ENCODE results near the gene ARHGEF10L.
"Not testable (repeated sequence)": the region's sequence is repeated elsewhere in the genome, so short reads cannot be mapped to it uniquely, and the experiment has no call there.

ARHGEF10L gene

GRCh38 chr1:17627239-17628052, 87.9 kb downstream of the ARHGEF10L start:
- TF ChIP-seq, protein P1, sequence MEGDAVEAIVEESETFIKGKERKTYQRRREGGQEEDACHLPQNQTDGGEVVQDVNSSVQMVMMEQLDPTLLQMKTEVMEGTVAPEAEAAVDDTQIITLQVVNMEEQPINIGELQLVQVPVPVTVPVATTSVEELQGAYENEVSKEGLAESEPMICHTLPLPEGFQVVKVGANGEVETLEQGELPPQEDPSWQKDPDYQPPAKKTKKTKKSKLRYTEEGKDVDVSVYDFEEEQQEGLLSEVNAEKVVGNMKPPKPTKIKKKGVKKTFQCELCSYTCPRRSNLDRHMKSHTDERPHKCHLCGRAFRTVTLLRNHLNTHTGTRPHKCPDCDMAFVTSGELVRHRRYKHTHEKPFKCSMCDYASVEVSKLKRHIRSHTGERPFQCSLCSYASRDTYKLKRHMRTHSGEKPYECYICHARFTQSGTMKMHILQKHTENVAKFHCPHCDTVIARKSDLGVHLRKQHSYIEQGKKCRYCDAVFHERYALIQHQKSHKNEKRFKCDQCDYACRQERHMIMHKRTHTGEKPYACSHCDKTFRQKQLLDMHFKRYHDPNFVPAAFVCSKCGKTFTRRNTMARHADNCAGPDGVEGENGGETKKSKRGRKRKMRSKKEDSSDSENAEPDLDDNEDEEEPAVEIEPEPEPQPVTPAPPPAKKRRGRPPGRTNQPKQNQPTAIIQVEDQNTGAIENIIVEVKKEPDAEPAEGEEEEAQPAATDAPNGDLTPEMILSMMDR (IDR thresholded peaks at IDR 0.05; ENCODE audit: control insufficient read depth, extremely low read depth, insufficient read depth), result peak; percentile 9; the same call in 1 of the 2 replicates
- H3K4me3 ChIP-seq (ENCODE audit: low read depth, low read length), result no peak overlapping the region
- DNase-seq (ENCODE audit: low read depth), result no peak

- not testable (repeated sequence) for DNase-seq (ENCODE audit: low read depth); H3K4me3 ChIP-seq (ENCODE audit: low read depth, low read length)
These were observed 89.5 kb downstream of the ARHGEF10L start for GRCh38 chr1:17629046-17629445.

DNA sequence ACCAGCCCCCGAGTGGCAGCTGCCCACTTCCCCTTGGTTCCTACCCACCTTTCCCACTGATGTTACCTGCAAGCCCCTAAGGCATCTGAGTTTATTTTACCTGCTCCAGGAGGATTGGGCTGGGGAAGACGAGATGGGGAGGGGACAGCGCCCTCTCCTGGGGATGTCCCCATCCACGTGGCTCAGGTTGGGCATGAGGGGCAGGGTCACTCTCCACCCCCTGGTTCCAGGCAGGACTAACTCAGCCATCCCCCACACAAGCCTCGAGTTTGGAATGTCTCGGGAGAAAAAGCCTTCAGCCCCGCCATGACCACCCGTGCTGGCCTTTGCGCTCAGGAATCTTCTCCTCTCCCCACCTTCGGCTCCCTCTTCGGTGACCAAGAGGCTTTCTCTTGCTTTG, 90.0 kb downstream of the ARHGEF10L start:
- H3K4me3 ChIP-seq (ENCODE audit: low read depth, low read length), result no peak overlapping the region
- no peak for DNase-seq (ENCODE audit: low read depth)
- TF ChIP-seq, protein P1 (IDR thresholded peaks at IDR 0.05; ENCODE audit: control insufficient read depth, extremely low read depth, insufficient read depth), result 0 out of 2 replicates have a peak, but pooled peaks have one; percentile 18

GRCh38 chr1:17630048-17630830, 90.7 kb downstream of the ARHGEF10L start:
- no peak overlapping the region for H3K4me3 ChIP-seq (ENCODE audit: low read depth, low read length)
- DNase-seq (ENCODE audit: low read depth), result no peak
- TF ChIP-seq, protein P1 (IDR thresholded peaks at IDR 0.05; ENCODE audit: control insufficient read depth, extremely low read depth, insufficient read depth), result no peak

GRCh38 chr1:17630986-17631385, 91.5 kb downstream of the ARHGEF10L start:
- TF ChIP-seq, protein P1 (IDR thresholded peaks at IDR 0.05; ENCODE audit: control insufficient read depth, extremely low read depth, insufficient read depth), result no peak
- DNase-seq (ENCODE audit: low read depth), result no peak
- H3K4me3 ChIP-seq (ENCODE audit: low read depth, low read length), result no peak overlapping the region

DNA sequence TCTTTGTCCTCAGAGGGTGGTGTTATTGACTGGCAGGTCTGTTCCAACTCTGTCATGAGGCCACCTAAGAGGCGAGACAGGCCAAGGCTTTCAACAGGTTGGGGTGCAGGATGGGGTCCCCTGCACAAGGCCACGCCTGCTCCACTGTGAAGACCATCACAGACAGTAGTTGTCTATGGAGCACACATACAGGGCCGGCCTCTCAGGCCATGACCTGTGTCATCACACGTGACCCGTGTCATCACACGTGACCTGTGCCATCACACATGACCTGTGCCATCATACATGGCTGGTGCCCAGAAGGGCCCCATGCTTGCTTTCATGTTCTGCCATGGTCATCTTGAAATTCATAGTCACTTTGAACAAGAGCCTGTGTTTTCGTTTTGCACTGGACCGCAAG, 91.9 kb downstream of the ARHGEF10L start:
- TF ChIP-seq, protein P1 (IDR thresholded peaks at IDR 0.05; ENCODE audit: control insufficient read depth, extremely low read depth, insufficient read depth), result no peak
- H3K4me3 ChIP-seq (ENCODE audit: low read depth, low read length), result no peak overlapping the region
- no peak for DNase-seq (ENCODE audit: low read depth)

DNA sequence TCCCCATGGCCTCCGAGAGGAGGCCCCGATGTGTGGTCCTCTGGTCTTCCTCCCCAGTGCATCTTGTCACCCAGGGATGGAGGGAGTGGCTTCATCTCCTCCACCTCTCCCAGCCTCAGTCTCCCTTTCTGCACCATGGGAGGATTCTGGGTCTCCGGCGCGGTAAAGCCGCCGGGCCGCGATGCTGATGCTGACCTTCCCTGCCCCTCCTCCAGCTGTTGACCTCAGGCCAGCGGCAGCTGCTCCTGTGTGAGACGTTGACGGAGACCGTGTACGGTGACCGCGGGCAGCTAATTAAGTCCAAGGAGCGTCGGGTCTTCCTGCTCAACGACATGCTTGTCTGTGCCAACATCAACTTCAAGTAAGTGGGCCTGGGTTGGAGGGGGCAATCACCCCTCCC, 92.6 kb downstream of the ARHGEF10L start:
- TF ChIP-seq, protein P1 (IDR thresholded peaks at IDR 0.05; ENCODE audit: control insufficient read depth, extremely low read depth, insufficient read depth), result no peak
- DNase-seq (ENCODE audit: low read depth), result no peak
- no peak overlapping the region for H3K4me3 ChIP-seq (ENCODE audit: low read depth, low read length)
